Liver (tissue), 9 donors: ENCODE measurements around the gene GFRA4. TPM values are rescaled to one million over a fixed set of nuclear protein-coding genes. Genes with fewer than 3 reads are reported as not detected.

Experiments
- DNase-seq: peaks from one replicate; pipeline ENCODE4 v3.0.0-alpha.2; 2017; ENCODE audit warnings: low spot score
- H3K27ac ChIP-seq, 2 donors: one replicate each; pipeline ENCODE4 v1.7.0; 2013; ENCODE audit warnings: inconsistent platforms in 2 of 2, low read length in 2 of 2, control low read depth in 1 of 2, low read depth in 1 of 2, mild to moderate bottlenecking in 1 of 2
- H3K27me3 ChIP-seq, 4 donors: one replicate each; pipeline versions ENCODE4 v1.6.1 to v1.7.0; 2013; ENCODE audit warnings: low read length in 3 of 4, inconsistent platforms in 1 of 4, mild to moderate bottlenecking in 1 of 4, moderate library complexity in 1 of 4; ENCODE audit not compliant: control insufficient read depth in 4 of 4, insufficient read depth in 4 of 4
- H3K36me3 ChIP-seq, 4 donors: one replicate each; pipeline versions ENCODE4 v1.6.1 to v1.7.0; 2013; ENCODE audit warnings: low read length in 3 of 4, mild to moderate bottlenecking in 3 of 4, low read depth in 1 of 4, moderate library complexity in 1 of 4; ENCODE audit not compliant: control insufficient read depth in 4 of 4, insufficient read depth in 3 of 4
- H3K4me1 ChIP-seq, 4 donors: one replicate each; pipeline versions ENCODE4 v1.6.1 to v1.7.0; 2013; ENCODE audit warnings: low read length in 3 of 4, mild to moderate bottlenecking in 3 of 4, moderate library complexity in 1 of 4; ENCODE audit not compliant: control insufficient read depth in 4 of 4, insufficient read depth in 4 of 4
- H3K4me3 ChIP-seq, 3 donors: one replicate each; pipeline versions ENCODE4 v1.6.1 to v1.7.0; 2013; ENCODE audit warnings: low read length in 3 of 3, control low read depth in 1 of 3, low read depth in 1 of 3, mild to moderate bottlenecking in 1 of 3
- H3K9ac ChIP-seq, 2 donors: one replicate each; pipeline ENCODE4 v1.7.0; 2013; ENCODE audit warnings: low read length in 2 of 2, mild to moderate bottlenecking in 2 of 2, moderate library complexity in 2 of 2, control low read depth in 1 of 2, low read depth in 1 of 2
- H3K9me3 ChIP-seq, 4 donors: one replicate each; pipeline versions ENCODE4 v1.6.1 to v1.7.0; 2013; ENCODE audit warnings: low read length in 3 of 4; ENCODE audit not compliant: control insufficient read depth in 4 of 4
- EGR1 ChIP-seq, 2 donors: IDR thresholded peaks; 2 replicates each; pipeline ENCODE4 v1.6.1; 2016 to 2018; ENCODE audit warnings: antibody characterized with exemption in 2 of 2, low read depth in 2 of 2
- FOXA1 ChIP-seq: IDR thresholded peaks from 2 replicates; pipeline ENCODE4 v1.6.1; 2016; ENCODE audit warnings: antibody characterized with exemption
- FOXA2 ChIP-seq: IDR thresholded peaks from 2 replicates; pipeline ENCODE4 v1.6.1; 2016; ENCODE audit warnings: antibody characterized with exemption
- GABPA ChIP-seq, 2 donors: IDR thresholded peaks in 1 of 2; conservative IDR thresholded peaks in 1 of 2; 2 replicates each; pipeline ENCODE4 v1.6.1; 2016; ENCODE audit warnings: antibody characterized with exemption in 2 of 2, mild to moderate bottlenecking in 1 of 2, moderate library complexity in 1 of 2
- HNF4A ChIP-seq, 2 donors: conservative IDR thresholded peaks; 2 replicates each; pipeline ENCODE4 v1.6.1; 2016; ENCODE audit warnings: antibody characterized with exemption in 2 of 2, mild to moderate bottlenecking in 2 of 2
- HNF4G ChIP-seq: IDR thresholded peaks from 2 replicates; pipeline ENCODE4 v1.6.1; 2016; ENCODE audit warnings: antibody characterized with exemption
- JUND ChIP-seq, 2 donors: IDR thresholded peaks; 2 replicates each; pipeline ENCODE4 v1.6.1; 2016; ENCODE audit warnings: antibody characterized with exemption in 2 of 2
- NR2F2 ChIP-seq: IDR thresholded peaks from 2 replicates; pipeline ENCODE4 v1.6.1; 2016; ENCODE audit warnings: antibody characterized with exemption
- RAD21 ChIP-seq, 2 donors: IDR thresholded peaks; 2 replicates each; pipeline ENCODE4 v1.6.1; 2016; ENCODE audit warnings: antibody characterized with exemption in 2 of 2, mild to moderate bottlenecking in 2 of 2
- RXRA ChIP-seq, 2 donors: IDR thresholded peaks; 2 replicates each; pipeline ENCODE4 v1.6.1; 2017 to 2018; ENCODE audit warnings: antibody characterized with exemption in 2 of 2, mild to moderate bottlenecking in 1 of 2
- SP1 ChIP-seq: IDR thresholded peaks from 2 replicates; pipeline ENCODE4 v1.6.1; 2018; ENCODE audit warnings: antibody characterized with exemption, mild to moderate bottlenecking
- TAF1 ChIP-seq: conservative IDR thresholded peaks from 2 replicates; pipeline ENCODE4 v1.6.1; 2016; ENCODE audit warnings: antibody characterized with exemption, mild to moderate bottlenecking
- YY1 ChIP-seq: IDR thresholded peaks from 2 replicates; pipeline ENCODE4 v1.6.1; 2016; ENCODE audit warnings: antibody characterized with exemption, mild to moderate bottlenecking
- ZBTB33 ChIP-seq: IDR thresholded peaks from 2 replicates; pipeline ENCODE4 v1.6.1; 2016; ENCODE audit warnings: antibody characterized with exemption
- WGBS: extraction: QIAGEN DNeasy Blood & Tissue Kit; methylation state at CpG from one replicate; pipeline ENCODE4 v1.1.7; 2013; 5-methylcytosine and 5-hydroxymethylcytosine counted together
- polyA plus RNA-seq, 2 donors: library from polyadenylated mRNA; stranded (reverse) in 1 of 2; unstranded in 1 of 2; fragments of 200-250 nt in 1 of 2; fragments of >200 nt in 1 of 2; fragmentation: Nextera tagmentation in 1 of 2; extraction: Ambion mirVana in 1 of 2; gene quantifications; one replicate each; pipeline versions ENCODE4 v1.2.1 to v1.2.3, GENCODE V29; 2013 to 2015
- total RNA-seq, 2 donors: library from RNA; depleted of rRNA; stranded (reverse); fragments of >200 nt; gene quantifications; one replicate each; pipeline ENCODE4 v1.2.3, GENCODE V29; 2014
- TF ChIP-seq, protein P1 (sequence below): IDR thresholded peaks from 2 replicates; pipeline ENCODE4 v1.6.1; 2016; ENCODE audit warnings: antibody characterized with exemption
- TF ChIP-seq, protein P2 (sequence below): IDR thresholded peaks from 2 replicates; pipeline ENCODE4 v1.6.1; 2016; ENCODE audit warnings: antibody characterized with exemption
- TF ChIP-seq, protein P3 (sequence below): IDR thresholded peaks from 2 replicates; pipeline ENCODE4 v1.6.1; 2016; ENCODE audit warnings: antibody characterized with exemption, mild to moderate bottlenecking
- TF ChIP-seq, protein P4 (sequence below): fragments of 150-350 bp; IDR thresholded peaks from 2 replicates; pipeline ENCODE4 v1.5.1; 2017; ENCODE audit warnings: improper control_type of control experiment, low read depth, low read length; ENCODE audit not compliant: missing input control
- donor health status: healthy.
- donor health status: healthy.
- donor health status: healthy.
- donor health status: healthy.
- donor health status: healthy.

GFRA4 gene
- total and polyA plus RNA-seq, 4 donors = not detected

- no peak overlapping the region for H3K27ac ChIP-seq
- no peaks in the 10 kb centered on the region for H3K36me3 ChIP-seq
- H3K4me1 ChIP-seq = no peaks in the 10 kb centered on the region
- H3K9me3 ChIP-seq = no peaks in the 10 kb centered on the region
- no peak for DNase-seq
- TF ChIP-seq TAF1 = no peak
- TF ChIP-seq JUND (IDR thresholded peaks at IDR 0.05) = no peak
- TF ChIP-seq, protein P1, sequence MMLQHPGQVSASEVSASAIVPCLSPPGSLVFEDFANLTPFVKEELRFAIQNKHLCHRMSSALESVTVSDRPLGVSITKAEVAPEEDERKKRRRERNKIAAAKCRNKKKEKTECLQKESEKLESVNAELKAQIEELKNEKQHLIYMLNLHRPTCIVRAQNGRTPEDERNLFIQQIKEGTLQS = no peak
- no peak for TF ChIP-seq NR2F2
- TF ChIP-seq, protein P2, sequence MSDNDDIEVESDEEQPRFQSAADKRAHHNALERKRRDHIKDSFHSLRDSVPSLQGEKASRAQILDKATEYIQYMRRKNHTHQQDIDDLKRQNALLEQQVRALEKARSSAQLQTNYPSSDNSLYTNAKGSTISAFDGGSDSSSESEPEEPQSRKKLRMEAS = no peak
- no peak for TF ChIP-seq FOXA2
- TF ChIP-seq EGR1 (IDR thresholded peaks at IDR 0.05; ENCODE audit: low read depth in 2 of 2) = no peak
- H3K27me3 ChIP-seq = no peaks in the 10 kb centered on the region
- H3K4me3 ChIP-seq = no peak overlapping the region
- no peak overlapping the region for H3K9ac ChIP-seq
- WGBS = 96% methylated on average over 11 of the region's 11 CpGs
Observed at GRCh38 chr20:3702611-3703391, 39.6 kb upstream of the GFRA4 start.

DNA sequence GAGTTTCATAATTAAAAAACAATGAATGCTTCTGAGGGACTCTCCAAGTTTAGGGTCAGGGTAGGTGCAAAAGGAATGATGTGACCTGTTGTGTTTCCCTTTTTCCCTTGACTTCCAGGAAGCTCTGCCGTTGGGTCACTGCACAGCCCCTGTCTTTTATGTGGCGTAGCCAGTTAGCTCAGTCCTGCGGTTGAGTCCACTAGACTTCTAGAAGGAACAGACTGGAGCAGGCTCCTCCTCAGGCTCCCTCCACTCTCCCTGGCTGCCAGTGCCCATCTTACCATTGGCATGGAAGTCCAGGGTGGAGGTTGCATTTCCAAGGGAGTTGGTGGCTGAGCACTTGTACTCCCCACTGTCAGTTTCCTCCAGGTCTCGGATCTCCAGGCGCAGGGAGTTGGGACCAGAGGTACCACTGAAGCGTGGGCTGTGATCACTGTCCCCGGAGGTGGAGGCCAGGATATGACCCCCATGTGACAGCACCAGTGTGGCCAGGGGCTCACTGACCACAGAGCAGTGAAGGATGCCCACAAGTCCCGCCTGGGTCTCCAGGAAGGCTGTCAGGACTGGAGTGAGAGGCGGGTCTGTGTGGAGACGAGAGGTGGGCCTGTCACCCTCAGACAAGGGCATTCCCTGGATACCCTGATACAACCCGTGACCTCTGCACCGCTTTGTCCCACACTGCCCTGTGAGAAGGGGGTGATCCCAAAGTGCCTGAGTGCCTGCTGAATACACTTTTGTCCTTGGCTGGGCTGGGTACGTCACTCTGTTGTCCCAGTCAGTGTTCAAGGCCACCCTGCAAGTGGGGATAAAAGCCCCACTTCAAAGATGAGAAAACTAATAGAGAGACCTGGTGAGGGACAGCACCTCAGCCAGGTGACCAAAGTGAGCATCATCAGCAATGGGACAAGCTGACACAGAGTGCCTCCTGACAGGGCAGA is 38.1 kb upstream of the GFRA4 start:
- no peaks in the 10 kb centered on the region for H3K4me1 ChIP-seq
- H3K27ac ChIP-seq = no peak overlapping the region
- no peak for TF ChIP-seq JUND (IDR thresholded peaks at IDR 0.05)
- no peak for TF ChIP-seq YY1
- TF ChIP-seq, protein P3, sequence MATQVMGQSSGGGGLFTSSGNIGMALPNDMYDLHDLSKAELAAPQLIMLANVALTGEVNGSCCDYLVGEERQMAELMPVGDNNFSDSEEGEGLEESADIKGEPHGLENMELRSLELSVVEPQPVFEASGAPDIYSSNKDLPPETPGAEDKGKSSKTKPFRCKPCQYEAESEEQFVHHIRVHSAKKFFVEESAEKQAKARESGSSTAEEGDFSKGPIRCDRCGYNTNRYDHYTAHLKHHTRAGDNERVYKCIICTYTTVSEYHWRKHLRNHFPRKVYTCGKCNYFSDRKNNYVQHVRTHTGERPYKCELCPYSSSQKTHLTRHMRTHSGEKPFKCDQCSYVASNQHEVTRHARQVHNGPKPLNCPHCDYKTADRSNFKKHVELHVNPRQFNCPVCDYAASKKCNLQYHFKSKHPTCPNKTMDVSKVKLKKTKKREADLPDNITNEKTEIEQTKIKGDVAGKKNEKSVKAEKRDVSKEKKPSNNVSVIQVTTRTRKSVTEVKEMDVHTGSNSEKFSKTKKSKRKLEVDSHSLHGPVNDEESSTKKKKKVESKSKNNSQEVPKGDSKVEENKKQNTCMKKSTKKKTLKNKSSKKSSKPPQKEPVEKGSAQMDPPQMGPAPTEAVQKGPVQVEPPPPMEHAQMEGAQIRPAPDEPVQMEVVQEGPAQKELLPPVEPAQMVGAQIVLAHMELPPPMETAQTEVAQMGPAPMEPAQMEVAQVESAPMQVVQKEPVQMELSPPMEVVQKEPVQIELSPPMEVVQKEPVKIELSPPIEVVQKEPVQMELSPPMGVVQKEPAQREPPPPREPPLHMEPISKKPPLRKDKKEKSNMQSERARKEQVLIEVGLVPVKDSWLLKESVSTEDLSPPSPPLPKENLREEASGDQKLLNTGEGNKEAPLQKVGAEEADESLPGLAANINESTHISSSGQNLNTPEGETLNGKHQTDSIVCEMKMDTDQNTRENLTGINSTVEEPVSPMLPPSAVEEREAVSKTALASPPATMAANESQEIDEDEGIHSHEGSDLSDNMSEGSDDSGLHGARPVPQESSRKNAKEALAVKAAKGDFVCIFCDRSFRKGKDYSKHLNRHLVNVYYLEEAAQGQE = no peak
- TF ChIP-seq TAF1 = no peak
- no peak for TF ChIP-seq HNF4A (conservative IDR thresholded peaks at IDR 0.05)
- TF ChIP-seq ZBTB33 = no peak
- no peak for TF ChIP-seq GABPA (IDR thresholded peaks at IDR 0.05 in 1 of 2, conservative IDR thresholded peaks at IDR 0.05 in 1 of 2)
- TF ChIP-seq EGR1 (IDR thresholded peaks at IDR 0.05; ENCODE audit: low read depth in 2 of 2) = no peak
- no peak for TF ChIP-seq RXRA (IDR thresholded peaks at IDR 0.05)
- TF ChIP-seq NR2F2 = no peak
- TF ChIP-seq, protein P4, sequence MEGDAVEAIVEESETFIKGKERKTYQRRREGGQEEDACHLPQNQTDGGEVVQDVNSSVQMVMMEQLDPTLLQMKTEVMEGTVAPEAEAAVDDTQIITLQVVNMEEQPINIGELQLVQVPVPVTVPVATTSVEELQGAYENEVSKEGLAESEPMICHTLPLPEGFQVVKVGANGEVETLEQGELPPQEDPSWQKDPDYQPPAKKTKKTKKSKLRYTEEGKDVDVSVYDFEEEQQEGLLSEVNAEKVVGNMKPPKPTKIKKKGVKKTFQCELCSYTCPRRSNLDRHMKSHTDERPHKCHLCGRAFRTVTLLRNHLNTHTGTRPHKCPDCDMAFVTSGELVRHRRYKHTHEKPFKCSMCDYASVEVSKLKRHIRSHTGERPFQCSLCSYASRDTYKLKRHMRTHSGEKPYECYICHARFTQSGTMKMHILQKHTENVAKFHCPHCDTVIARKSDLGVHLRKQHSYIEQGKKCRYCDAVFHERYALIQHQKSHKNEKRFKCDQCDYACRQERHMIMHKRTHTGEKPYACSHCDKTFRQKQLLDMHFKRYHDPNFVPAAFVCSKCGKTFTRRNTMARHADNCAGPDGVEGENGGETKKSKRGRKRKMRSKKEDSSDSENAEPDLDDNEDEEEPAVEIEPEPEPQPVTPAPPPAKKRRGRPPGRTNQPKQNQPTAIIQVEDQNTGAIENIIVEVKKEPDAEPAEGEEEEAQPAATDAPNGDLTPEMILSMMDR = no peak
- no peak for TF ChIP-seq SP1
- no peak for TF ChIP-seq RAD21 (IDR thresholded peaks at IDR 0.05)
- TF ChIP-seq, protein P1 = no peak
- TF ChIP-seq FOXA1 = no peak
- TF ChIP-seq, protein P2 = no peak
- TF ChIP-seq HNF4G = no peak
- no peak for TF ChIP-seq FOXA2
- no peaks in the 10 kb centered on the region for H3K36me3 ChIP-seq
- H3K4me3 ChIP-seq = no peak overlapping the region
- peaks cover 0 to 3% (median 0%) of the 10 kb centered on the region in 4 donors for H3K9me3 ChIP-seq
- WGBS = 80% methylated on average over 13 of the region's 13 CpGs
- no peak overlapping the region for H3K9ac ChIP-seq
- no peaks in the 10 kb centered on the region for H3K27me3 ChIP-seq
- no peak for DNase-seq
